GM19351 (cell line): Measurements from ENCODE around the gene TTC7B.
A peak's percentile ranks its signal among the peaks of the same experiment; 100 is the strongest.

Source experiments
- ATAC-seq: cut with Tn5 transposase; IDR thresholded peaks from one replicate; pipeline ENCODE4 v1.9.1; 2021; ENCODE audit warnings: mild to moderate bottlenecking, moderate library complexity; ENCODE audit not compliant: unreplicated experiment

The TTC7B gene

GRCh38 chr14:90717916-90718315, 98.3 kb downstream of the TTC7B start:
- no peak for ATAC-seq

GRCh38 chr14:90715993-90716392, 100.2 kb downstream of the TTC7B start:
- no peak for ATAC-seq

- ATAC-seq = no peak
Observed at GRCh38 chr14:90715495-90715894, 100.7 kb downstream of the TTC7B start.

- no peak for ATAC-seq
Observed at GRCh38 chr14:90714811-90715210, 101.4 kb downstream of the TTC7B start.

GRCh38 chr14:90704738-90705392, 111.4 kb downstream of the TTC7B start:
- no peak for ATAC-seq

GRCh38 chr14:90703841-90704737, 112.1 kb downstream of the TTC7B start:
- ATAC-seq = no peak

- no peak for ATAC-seq
Observed at GRCh38 chr14:90700933-90701776, 115.1 kb downstream of the TTC7B start.

GRCh38 chr14:90699016-90699415, 117.2 kb downstream of the TTC7B start:
- no peak for ATAC-seq

- ATAC-seq = no peak
Observed at GRCh38 chr14:90698379-90698869, 117.8 kb downstream of the TTC7B start.

GRCh38 chr14:90697577-90698206, 118.5 kb downstream of the TTC7B start:
- ATAC-seq = peak; percentile 92

- no peak for ATAC-seq
Observed at GRCh38 chr14:90697132-90697531, 119.1 kb downstream of the TTC7B start.

- ATAC-seq = no peak
Observed at GRCh38 chr14:90696720-90697119, 119.5 kb downstream of the TTC7B start.

- ATAC-seq = no peak
Observed at GRCh38 chr14:90695997-90696660, 120.1 kb downstream of the TTC7B start.

GRCh38 chr14:90693413-90693812, 122.8 kb downstream of the TTC7B start:
- ATAC-seq = no peak

- ATAC-seq = no peak
Observed at GRCh38 chr14:90692826-90693225, 123.4 kb downstream of the TTC7B start.

- ATAC-seq = no peak
Observed at GRCh38 chr14:90692061-90692460, 124.2 kb downstream of the TTC7B start.

GRCh38 chr14:90691627-90692026, 124.6 kb downstream of the TTC7B start:
- no peak for ATAC-seq

GRCh38 chr14:90687680-90688079, 128.6 kb downstream of the TTC7B start:
- ATAC-seq = no peak

GRCh38 chr14:90682615-90683014, 133.6 kb downstream of the TTC7B start:
- ATAC-seq = no peak

- no peak for ATAC-seq
Observed at GRCh38 chr14:90681929-90682328, 134.3 kb downstream of the TTC7B start.
